Caco-2 (cell line): ENCODE results near the gene LEUTX. TPM values are rescaled to one million over a fixed set of nuclear protein-coding genes. Genes with fewer than 3 reads are reported as not detected.

Source experiments
- Bru-seq: library from RNA; stranded (reverse); fragments of 400-500 nt; gene quantifications from one replicate; lab custom pipeline; 2021; lab: Mats Ljungman, UMichigan
- BruChase-seq, 2 experiments: library from RNA; stranded (reverse); fragments of 400-500 nt; gene quantifications; one replicate each; lab custom pipeline; 2021; lab: Mats Ljungman, UMichigan
- BruUV-seq: library from RNA; stranded (reverse); fragments of 400-500 nt; replicated peaks from 2 replicates; lab custom pipeline; 2021; lab: Mats Ljungman, UMichigan
- CTCF ChIA-PET: fragments of 300-600 bp; sonication (Branson Sonifier 250); formaldehyde crosslinking; loops from one replicate; lab custom pipeline; 2022; ENCODE audit warnings: antibody characterized with exemption; lab: Charles Lee
- POLR2A ChIA-PET: fragments of 300-600 bp; sonication (Branson Sonifier 250); formaldehyde crosslinking; loops from one replicate; lab custom pipeline; 2022; ENCODE audit warnings: antibody characterized with exemption; lab: Charles Lee
- DNase-seq, 2 experiments: peaks; one replicate each; pipeline versions ENCODE4 v3.0.0 to v3.0.0-alpha.2; 2020 to 2022
- H3K27me3 ChIP-seq: replicated peaks from 2 replicates; pipeline ENCODE4 v1.6.0; 2011; ENCODE audit warnings: low read length; ENCODE audit not compliant: control insufficient read depth, insufficient read depth
- H3K36me3 ChIP-seq: 2 replicates; pipeline ENCODE4 v1.5.1; 2011; ENCODE audit warnings: low read length; ENCODE audit not compliant: control insufficient read depth, insufficient read depth
- H3K4me1 ChIP-seq: fragments of 250-450 bp; sonication (Bioruptor Pico); 2 replicates; pipeline ENCODE4 v1.5.1; 2020; ENCODE audit warnings: mild to moderate bottlenecking
- H3K4me3 ChIP-seq: 2 replicates; pipeline ENCODE4 v1.5.1; 2011; ENCODE audit warnings: low read depth, mild to moderate bottlenecking, control low read depth, low read length
- H3K9me3 ChIP-seq: fragments of 250-450 bp; sonication (Bioruptor Pico); 2 replicates; pipeline ENCODE4 v1.5.1; 2020; ENCODE audit warnings: mild to moderate bottlenecking, moderate library complexity
- H3K27ac Mint-ChIP-seq: one replicate; pipeline ENCODE4 v1.8.0; 2022; ENCODE audit warnings: mixed read lengths; ENCODE audit not compliant: unreplicated experiment
- H3K27me3 Mint-ChIP-seq: one replicate; pipeline ENCODE4 v1.8.0; 2022; ENCODE audit warnings: mixed read lengths; ENCODE audit not compliant: insufficient read depth, unreplicated experiment
- H3K36me3 Mint-ChIP-seq: one replicate; pipeline ENCODE4 v1.8.0; 2022; ENCODE audit warnings: mild to moderate bottlenecking, mixed read lengths; ENCODE audit not compliant: insufficient read depth, unreplicated experiment
- H3K4me1 Mint-ChIP-seq: one replicate; pipeline ENCODE4 v1.8.0; 2022; ENCODE audit warnings: low read depth, mixed read lengths; ENCODE audit not compliant: unreplicated experiment
- H3K4me3 Mint-ChIP-seq: one replicate; pipeline ENCODE4 v1.8.0; 2022; ENCODE audit warnings: mild to moderate bottlenecking, moderate library complexity, mixed read lengths; ENCODE audit not compliant: unreplicated experiment
- H3K9me3 Mint-ChIP-seq: one replicate; pipeline ENCODE4 v1.8.0; 2022; ENCODE audit warnings: mixed read lengths; ENCODE audit not compliant: unreplicated experiment
- CTCF ChIP-seq, 2 experiments: fragments of 200-600 bp in 1 of 2; IDR thresholded peaks; 1 replicate in 1 of 2; 2 replicates in 1 of 2; pipeline versions ENCODE4 v1.5.1 to v1.8.0; 2011 to 2022; ENCODE audit warnings: antibody characterized with exemption in 1 of 2, control low read depth in 1 of 2, inconsistent platforms in 1 of 2, low read depth in 1 of 2, low read length in 1 of 2, mild to moderate bottlenecking in 1 of 2, moderate library complexity in 1 of 2; ENCODE audit not compliant: insufficient read depth in 1 of 2, severe bottlenecking in 1 of 2, unreplicated experiment in 1 of 2
- intact Hi-C: fragments of 100-400 bp; cut with micrococcal nuclease; formaldehyde crosslinking; loops from one replicate; pipeline ENCODE4 v1.10.0; 2022; ENCODE audit not compliant: unreplicated experiment
- long read RNA-seq: library from polyadenylated mRNA; stranded (forward); transcript quantifications from one replicate; pipeline ENCODE4 v2.0.0, GENCODE V29; 2022
- total RNA-seq: library from RNA; stranded (reverse); gene quantifications from 2 replicates; pipeline ENCODE4 v1.2.3, GENCODE V29; 2022

The LEUTX gene
- total RNA-seq (not detected in 2 replicates), Bru-seq, nascent RNA (percentile 7 among the genes with signal in this experiment), BruChase-seq, experiment 1, labeled RNA remaining after a 2-hour chase (not detected), BruChase-seq, experiment 2, labeled RNA remaining after a 6-hour chase (not detected)
- long read RNA-seq = 0 reads

GRCh38 chr19:39778763-39779162 lies at the start of gene LEUTX:
Gene LEUTX (plus strand): TSS chr19:39778854. CDS start chr19:39778921, 67 bp downstream.
- no TSS peak for BruUV-seq
- H3K4me1 ChIP-seq = peaks cover 5% of the 10 kb centered on the region; the same call in 1 of the 2 replicates
- TF ChIP-seq CTCF (IDR thresholded peaks at IDR 0.05; ENCODE audit: insufficient read depth in 1 of 2, low read depth in 1 of 2, low read length in 1 of 2, severe bottlenecking in 1 of 2, unreplicated experiment in 1 of 2) = no peak
- Mint-ChIP-seq H3K9me3 (no peaks in the 10 kb centered on the region), H3K27ac (no peak within 1 kb of the TSS), H3K27me3 (peaks cover 17% of the 10 kb centered on the region), H3K4me3 (no peak within 1 kb of the TSS), H3K4me1 (no peaks in the 10 kb centered on the region), H3K36me3 (no peaks in the 10 kb centered on the region)
- no peak within 1 kb of the TSS for H3K4me3 ChIP-seq
- DNase-seq = no peak
- intact Hi-C loops = no loop called here
- POLR2A ChIA-PET = no interaction called here
- H3K36me3 ChIP-seq = no peaks in the 10 kb centered on the region
- no peaks in the 10 kb centered on the region for H3K27me3 ChIP-seq
- no peaks in the 10 kb centered on the region for H3K9me3 ChIP-seq
- CTCF ChIA-PET = no interaction called here

GRCh38 chr19:39729594-39729993 lies 49.1 kb upstream of the LEUTX start:
- TF ChIP-seq CTCF (IDR thresholded peaks at IDR 0.05; ENCODE audit: insufficient read depth in 1 of 2, low read depth in 1 of 2, low read length in 1 of 2, severe bottlenecking in 1 of 2, unreplicated experiment in 1 of 2) = no peak
- CTCF ChIA-PET = no interaction called here
- H3K9me3 Mint-ChIP-seq = no peaks in the 10 kb centered on the region
- intact Hi-C loops = no loop called here
- no peaks in the 10 kb centered on the region for H3K4me1 Mint-ChIP-seq
- Histone ChIP-seq H3K4me1 (no peaks in the 10 kb centered on the region), H3K9me3 (no peaks in the 10 kb centered on the region), H3K4me3 (no peak overlapping the region), H3K36me3 (no peaks in the 10 kb centered on the region), H3K27me3 (no peaks in the 10 kb centered on the region)
- peaks cover 15% of the 10 kb centered on the region for H3K27me3 Mint-ChIP-seq
- DNase-seq = no peak
- POLR2A ChIA-PET = no interaction called here
- H3K36me3 Mint-ChIP-seq = no peaks in the 10 kb centered on the region
- H3K4me3 Mint-ChIP-seq = no peak overlapping the region
- BruUV-seq = no TSS peak
- H3K27ac Mint-ChIP-seq = no peak overlapping the region

- Mint-ChIP-seq H3K4me3 (no peak overlapping the region), H3K4me1 (no peaks in the 10 kb centered on the region), H3K27ac (no peak overlapping the region), H3K9me3 (no peaks in the 10 kb centered on the region), H3K27me3 (peaks cover 13% of the 10 kb centered on the region), H3K36me3 (no peaks in the 10 kb centered on the region)
- BruUV-seq = no TSS peak
- TF ChIP-seq CTCF (IDR thresholded peaks at IDR 0.05; ENCODE audit: insufficient read depth in 1 of 2, low read depth in 1 of 2, low read length in 1 of 2, severe bottlenecking in 1 of 2, unreplicated experiment in 1 of 2) = no peak
- no peak for DNase-seq
- intact Hi-C loops = no loop called here
- Histone ChIP-seq H3K9me3 (no peaks in the 10 kb centered on the region), H3K27me3 (no peaks in the 10 kb centered on the region), H3K4me3 (no peak overlapping the region), H3K4me1 (no peaks in the 10 kb centered on the region), H3K36me3 (no peaks in the 10 kb centered on the region)
- ChIA-PET POLR2A (no interaction called here), CTCF (no interaction called here)
Observed at GRCh38 chr19:39731685-39732084, 47.0 kb upstream of the LEUTX start.
